H9 (cell line): ENCODE results near the gene KRT81. TPM values are rescaled to one million over a fixed set of nuclear protein-coding genes. Genes with fewer than 3 reads are reported as not detected.

Experiments
- DNase-seq: peaks from one replicate; pipeline ENCODE4 v3.0.0-alpha.2; 2017
- H2AFZ ChIP-seq: one replicate; pipeline ENCODE4 v1.6.1; 2013; ENCODE audit warnings: mild to moderate bottlenecking, low read length, control low read depth, moderate library complexity
- H2AK5ac ChIP-seq: 2 replicates; pipeline ENCODE4 v1.6.1; 2013; ENCODE audit warnings: low read length, control low read depth, mixed read lengths; ENCODE audit not compliant: insufficient read length
- H2BK120ac ChIP-seq: one replicate; pipeline ENCODE4 v1.6.1; 2013; ENCODE audit warnings: low read depth, mild to moderate bottlenecking, low read length, control low read depth, inconsistent platforms; ENCODE audit not compliant: poor library complexity, severe bottlenecking
- H2BK12ac ChIP-seq: 2 replicates; pipeline ENCODE4 v1.6.1; 2013; ENCODE audit warnings: low read length, control low read depth, mixed read lengths, low read depth; ENCODE audit not compliant: insufficient read length
- H2BK15ac ChIP-seq: 2 replicates; pipeline ENCODE4 v1.6.1; 2013; ENCODE audit warnings: low read depth, low read length, control low read depth
- H2BK20ac ChIP-seq: one replicate; pipeline ENCODE4 v1.6.1; 2013; ENCODE audit warnings: low read depth, mild to moderate bottlenecking, low read length, control low read depth, inconsistent platforms; ENCODE audit not compliant: poor library complexity, severe bottlenecking
- H2BK5ac ChIP-seq: 2 replicates; pipeline ENCODE4 v1.6.1; 2013; ENCODE audit warnings: low read length, control low read depth, mixed read lengths; ENCODE audit not compliant: insufficient read length
- H3K14ac ChIP-seq: 2 replicates; pipeline ENCODE4 v1.6.1; 2013; ENCODE audit warnings: low read length, control low read depth; ENCODE audit not compliant: insufficient read depth
- H3K18ac ChIP-seq: 2 replicates; pipeline ENCODE4 v1.6.1; 2013; ENCODE audit warnings: low read depth, mild to moderate bottlenecking, mixed read lengths, low read length, control low read depth; ENCODE audit not compliant: insufficient read length
- H3K23ac ChIP-seq: 2 replicates; pipeline ENCODE4 v1.6.1; 2013; ENCODE audit warnings: low read length, control low read depth, mixed read lengths, low read depth; ENCODE audit not compliant: insufficient read length
- H3K23me2 ChIP-seq: 2 replicates; pipeline ENCODE4 v1.6.1; 2013; ENCODE audit warnings: low read depth, mild to moderate bottlenecking, mixed read lengths, low read length, control low read depth; ENCODE audit not compliant: insufficient read length, poor library complexity, severe bottlenecking
- H3K27ac ChIP-seq: 2 replicates; pipeline ENCODE4 v1.5.1; 2013; ENCODE audit warnings: low read length, control low read depth, mixed read lengths, low read depth; ENCODE audit not compliant: insufficient read length
- H3K27me3 ChIP-seq: 2 replicates; pipeline ENCODE4 v1.6.1; 2013; ENCODE audit warnings: low read length, control low read depth, inconsistent platforms; ENCODE audit not compliant: insufficient read depth
- H3K4ac ChIP-seq: 2 replicates; pipeline ENCODE4 v1.6.1; 2013; ENCODE audit warnings: low read depth, mild to moderate bottlenecking, control low read depth, inconsistent platforms, low read length, moderate library complexity
- H3K4me1 ChIP-seq: 2 replicates; pipeline ENCODE4 v1.6.1; 2013; ENCODE audit warnings: low read length, control low read depth, inconsistent platforms; ENCODE audit not compliant: insufficient read depth
- H3K4me2 ChIP-seq: 2 replicates; pipeline ENCODE4 v1.6.1; 2013; ENCODE audit warnings: low read length, control low read depth, mixed read lengths; ENCODE audit not compliant: insufficient read length, insufficient read depth
- H3K56ac ChIP-seq: 2 replicates; pipeline ENCODE4 v1.6.1; 2013; ENCODE audit warnings: low read depth, mild to moderate bottlenecking, mixed read lengths, low read length, control low read depth; ENCODE audit not compliant: insufficient read length
- H3K79me1 ChIP-seq: 2 replicates; pipeline ENCODE4 v1.6.1; 2013; ENCODE audit warnings: low read depth, mild to moderate bottlenecking, moderate library complexity, low read length, control low read depth, inconsistent platforms; ENCODE audit not compliant: insufficient read depth, poor library complexity, severe bottlenecking
- H3K79me2 ChIP-seq: 2 replicates; pipeline ENCODE4 v1.6.1; 2013; ENCODE audit warnings: low read length, control low read depth, inconsistent platforms; ENCODE audit not compliant: insufficient read depth
- H3K9ac ChIP-seq: 2 replicates; pipeline ENCODE4 v1.6.1; 2013; ENCODE audit warnings: low read length, control low read depth, mixed read lengths; ENCODE audit not compliant: insufficient read length; ENCODE audit errors: extremely low read depth
- H3K9me3 ChIP-seq: one replicate; pipeline ENCODE4 v1.6.1; 2013; ENCODE audit warnings: low read depth, low read length, inconsistent platforms; ENCODE audit not compliant: control insufficient read depth
- H3T11ph ChIP-seq: one replicate; pipeline ENCODE4 v1.6.1; 2013; ENCODE audit warnings: mild to moderate bottlenecking, low read length, control low read depth, inconsistent platforms
- H4K20me1 ChIP-seq: one replicate; pipeline ENCODE4 v1.6.1; 2013; ENCODE audit not compliant: control insufficient read depth, insufficient read length, insufficient read depth
- H4K5ac ChIP-seq: 2 replicates; pipeline ENCODE4 v1.6.1; 2013; ENCODE audit warnings: low read depth, mild to moderate bottlenecking, mixed read lengths, low read length, control low read depth; ENCODE audit not compliant: insufficient read length
- H4K8ac ChIP-seq: replicated peaks from 2 replicates; pipeline ENCODE4 v1.6.1; 2013; ENCODE audit warnings: low read length, control low read depth, mixed read lengths, low read depth; ENCODE audit not compliant: insufficient read length
- H4K91ac ChIP-seq: 2 replicates; pipeline ENCODE4 v1.6.1; 2013; ENCODE audit warnings: low read depth, mild to moderate bottlenecking, moderate library complexity, mixed read lengths, low read length, control low read depth; ENCODE audit not compliant: insufficient read length
- H3K27ac Mint-ChIP-seq, 3 experiments: 2 replicates in 2 of 3; 3 replicates in 1 of 3; pipeline ENCODE4 v1.8.0; 2020 to 2021; ENCODE audit warnings: mixed read lengths in 3 of 3, mild to moderate bottlenecking in 1 of 3, moderate library complexity in 1 of 3
- H3K27me3 Mint-ChIP-seq: 2 replicates; pipeline ENCODE4 v1.8.0; 2021; ENCODE audit warnings: low read depth, mild to moderate bottlenecking, moderate library complexity, mixed read lengths
- H3K36me3 Mint-ChIP-seq, 3 experiments: 2 replicates in 2 of 3; 3 replicates in 1 of 3; pipeline ENCODE4 v1.8.0; 2020 to 2021; ENCODE audit warnings: low read depth in 3 of 3, mixed read lengths in 3 of 3; ENCODE audit not compliant: insufficient read depth in 1 of 3
- H3K4me1 Mint-ChIP-seq, 2 experiments: 2 replicates each; pipeline ENCODE4 v1.8.0; 2020; ENCODE audit warnings: mixed read lengths in 2 of 2
- H3K4me3 Mint-ChIP-seq, 2 experiments: 2 replicates in 1 of 2; 3 replicates in 1 of 2; pipeline ENCODE4 v1.8.0; 2020 to 2021; ENCODE audit warnings: mild to moderate bottlenecking in 2 of 2, mixed read lengths in 2 of 2, moderate library complexity in 1 of 2
- H3K9me3 Mint-ChIP-seq, 2 experiments: 2 replicates in 1 of 2; 3 replicates in 1 of 2; pipeline ENCODE4 v1.8.0; 2020; ENCODE audit warnings: mild to moderate bottlenecking in 2 of 2, mixed read lengths in 2 of 2, moderate library complexity in 1 of 2
- WGBS: extraction: QIAGEN DNeasy Blood & Tissue Kit; methylation state at CpG from one replicate; pipeline ENCODE4 v1.1.7; 2013; ENCODE audit warnings: missing lambda C conversion rate, low lambda C conversion rate, mixed read lengths; ENCODE audit not compliant: insufficient read length; ENCODE audit errors: extremely low coverage; 5-methylcytosine and 5-hydroxymethylcytosine counted together
- total RNA-seq: library from RNA; stranded (reverse); gene quantifications from 2 replicates; pipeline ENCODE4 v1.2.1, GENCODE V29; 2021
- TF ChIP-seq, protein P1 (sequence below): fragments of 200-600 bp; sonication (generic); conservative IDR thresholded peaks from 3 replicates; pipeline ENCODE4 v1.8.0; 2021; ENCODE audit warnings: antibody characterized with exemption, mild to moderate bottlenecking

KRT81 gene
- total RNA-seq, 1 experiment from 2014 or later, result not detected

DNA sequence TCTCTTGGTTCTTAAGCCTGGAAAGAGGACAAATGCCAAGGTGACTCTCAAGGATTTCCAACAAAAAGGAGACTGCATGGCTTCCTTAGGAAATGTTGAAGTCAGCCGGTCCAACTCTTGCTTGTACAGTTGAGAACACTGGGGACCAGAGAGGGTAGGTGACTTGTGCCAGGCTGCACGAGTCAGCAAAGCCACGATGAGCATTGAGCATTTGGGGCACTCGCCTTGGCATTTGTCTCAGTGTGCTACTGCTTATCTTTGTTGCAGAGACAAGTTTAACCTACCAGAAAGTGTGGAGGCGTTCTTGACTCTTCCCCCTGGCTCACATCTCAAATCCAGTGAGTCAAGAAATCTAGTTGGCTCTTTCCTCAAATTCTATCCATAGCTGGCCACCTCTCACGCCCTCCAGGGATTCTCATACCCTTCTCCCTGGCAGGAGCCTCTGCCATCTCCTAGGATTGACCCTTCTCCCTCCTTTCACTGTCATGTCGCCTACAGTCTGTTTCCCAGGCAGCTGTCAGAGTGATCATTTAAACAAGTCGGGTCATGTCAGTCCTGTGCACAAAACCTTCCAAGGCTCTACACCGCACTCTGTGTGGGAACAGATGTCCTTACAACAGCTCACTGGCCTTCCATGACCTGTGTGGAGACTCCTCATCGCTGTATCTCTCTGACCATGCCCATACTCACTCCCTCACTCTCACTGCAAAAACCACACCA lies 47.1 kb upstream of the KRT81 start:
- Histone ChIP-seq H3K14ac (no peak overlapping the region), H2BK12ac (no peak overlapping the region), H3K79me1 (no peaks in the 10 kb centered on the region), H3T11ph (no peak overlapping the region), H2BK20ac (no peak overlapping the region), H3K4ac (no peak overlapping the region), H3K9me3 (no peaks in the 10 kb centered on the region), H4K20me1 (no peaks in the 10 kb centered on the region), H3K4me1 (no peaks in the 10 kb centered on the region), H3K79me2 (no peaks in the 10 kb centered on the region), H3K4me2 (no peak overlapping the region), H3K23ac (no peak overlapping the region), H2AK5ac (no peak overlapping the region), H2AFZ (no peak overlapping the region), H2BK5ac (no peak overlapping the region), H4K5ac (no peak overlapping the region), H3K23me2 (no peaks in the 10 kb centered on the region), H4K8ac (no peak overlapping the region), H2BK120ac (no peak overlapping the region), H3K9ac (no peak overlapping the region), H3K18ac (no peak overlapping the region), H3K27ac (no peak overlapping the region), H2BK15ac (no peak overlapping the region), H3K27me3 (no peaks in the 10 kb centered on the region), H4K91ac (no peak overlapping the region), H3K56ac (no peak overlapping the region)
- peaks cover 0 to 2% of the 10 kb centered on the region in 2 experiments; a peak in 1 of 5 replicates for H3K9me3 Mint-ChIP-seq
- H3K36me3 Mint-ChIP-seq, result no peaks in the 10 kb centered on the region; a peak in 1 of 7 replicates
- peaks cover 7% of the 10 kb centered on the region for H3K27me3 Mint-ChIP-seq
- no peak overlapping the region for H3K4me3 Mint-ChIP-seq
- H3K27ac Mint-ChIP-seq, result peak overlapping the region in 1 of 3 experiments; percentile 35; a peak in 2 of 7 replicates
- H3K4me1 Mint-ChIP-seq, result peaks cover 8 to 9% of the 10 kb centered on the region in 2 experiments
- WGBS, result no CpG with 5 or more reads among the region's 10 CpGs
- TF ChIP-seq, protein P1, sequence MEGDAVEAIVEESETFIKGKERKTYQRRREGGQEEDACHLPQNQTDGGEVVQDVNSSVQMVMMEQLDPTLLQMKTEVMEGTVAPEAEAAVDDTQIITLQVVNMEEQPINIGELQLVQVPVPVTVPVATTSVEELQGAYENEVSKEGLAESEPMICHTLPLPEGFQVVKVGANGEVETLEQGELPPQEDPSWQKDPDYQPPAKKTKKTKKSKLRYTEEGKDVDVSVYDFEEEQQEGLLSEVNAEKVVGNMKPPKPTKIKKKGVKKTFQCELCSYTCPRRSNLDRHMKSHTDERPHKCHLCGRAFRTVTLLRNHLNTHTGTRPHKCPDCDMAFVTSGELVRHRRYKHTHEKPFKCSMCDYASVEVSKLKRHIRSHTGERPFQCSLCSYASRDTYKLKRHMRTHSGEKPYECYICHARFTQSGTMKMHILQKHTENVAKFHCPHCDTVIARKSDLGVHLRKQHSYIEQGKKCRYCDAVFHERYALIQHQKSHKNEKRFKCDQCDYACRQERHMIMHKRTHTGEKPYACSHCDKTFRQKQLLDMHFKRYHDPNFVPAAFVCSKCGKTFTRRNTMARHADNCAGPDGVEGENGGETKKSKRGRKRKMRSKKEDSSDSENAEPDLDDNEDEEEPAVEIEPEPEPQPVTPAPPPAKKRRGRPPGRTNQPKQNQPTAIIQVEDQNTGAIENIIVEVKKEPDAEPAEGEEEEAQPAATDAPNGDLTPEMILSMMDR, result no peak
- no peak for DNase-seq
